ENCODE results near the gene SLC27A6.

DNA sequence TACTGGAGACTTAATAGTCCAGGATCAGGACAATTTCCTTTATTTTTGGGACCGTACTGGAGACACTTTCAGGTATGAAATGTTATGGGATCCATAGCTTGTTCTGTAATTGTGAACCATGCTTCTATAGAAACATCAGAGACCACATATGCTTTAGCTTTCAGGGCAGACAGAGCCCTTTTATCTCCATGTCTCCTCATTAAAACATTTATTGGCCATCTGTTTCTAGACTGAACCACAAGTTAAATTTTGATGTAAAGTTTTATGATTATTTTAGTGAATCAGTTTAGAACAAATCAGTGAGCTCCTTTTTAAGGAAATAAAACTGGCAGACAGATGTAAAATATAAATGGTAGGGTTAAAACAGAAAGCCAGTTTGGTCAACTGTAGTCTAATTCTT is 62.0 kb downstream of the SLC27A6 start:
- TF ChIP-seq EZH2 (IDR thresholded peaks at IDR 0.05) (no peak), POLR2AphosphoS5 (IDR thresholded peaks at IDR 0.05; ENCODE audit: low read depth, low read length) (no peak), SP1 (IDR thresholded peaks at IDR 0.05; ENCODE audit: low read depth) (no peak), CBX3 (IDR thresholded peaks at IDR 0.05; ENCODE audit: low read depth) (no peak), RAD21 (IDR thresholded peaks at IDR 0.05; ENCODE audit: low read depth) (no peak), EZH2phosphoT487 (IDR thresholded peaks at IDR 0.05; ENCODE audit: borderline replicate concordance) (no peak)
- TF ChIP-seq, protein P1, sequence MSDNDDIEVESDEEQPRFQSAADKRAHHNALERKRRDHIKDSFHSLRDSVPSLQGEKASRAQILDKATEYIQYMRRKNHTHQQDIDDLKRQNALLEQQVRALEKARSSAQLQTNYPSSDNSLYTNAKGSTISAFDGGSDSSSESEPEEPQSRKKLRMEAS (IDR thresholded peaks at IDR 0.05): no peak
- TF ChIP-seq, protein P2, sequence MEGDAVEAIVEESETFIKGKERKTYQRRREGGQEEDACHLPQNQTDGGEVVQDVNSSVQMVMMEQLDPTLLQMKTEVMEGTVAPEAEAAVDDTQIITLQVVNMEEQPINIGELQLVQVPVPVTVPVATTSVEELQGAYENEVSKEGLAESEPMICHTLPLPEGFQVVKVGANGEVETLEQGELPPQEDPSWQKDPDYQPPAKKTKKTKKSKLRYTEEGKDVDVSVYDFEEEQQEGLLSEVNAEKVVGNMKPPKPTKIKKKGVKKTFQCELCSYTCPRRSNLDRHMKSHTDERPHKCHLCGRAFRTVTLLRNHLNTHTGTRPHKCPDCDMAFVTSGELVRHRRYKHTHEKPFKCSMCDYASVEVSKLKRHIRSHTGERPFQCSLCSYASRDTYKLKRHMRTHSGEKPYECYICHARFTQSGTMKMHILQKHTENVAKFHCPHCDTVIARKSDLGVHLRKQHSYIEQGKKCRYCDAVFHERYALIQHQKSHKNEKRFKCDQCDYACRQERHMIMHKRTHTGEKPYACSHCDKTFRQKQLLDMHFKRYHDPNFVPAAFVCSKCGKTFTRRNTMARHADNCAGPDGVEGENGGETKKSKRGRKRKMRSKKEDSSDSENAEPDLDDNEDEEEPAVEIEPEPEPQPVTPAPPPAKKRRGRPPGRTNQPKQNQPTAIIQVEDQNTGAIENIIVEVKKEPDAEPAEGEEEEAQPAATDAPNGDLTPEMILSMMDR (IDR thresholded peaks at IDR 0.05 in 2 of 3, conservative IDR thresholded peaks at IDR 0.05 in 1 of 3; ENCODE audit: borderline replicate concordance in 1 of 3, insufficient read depth in 1 of 3, low read depth in 2 of 3, low read length in 2 of 3): no peak
- TF ChIP-seq, protein P3, sequence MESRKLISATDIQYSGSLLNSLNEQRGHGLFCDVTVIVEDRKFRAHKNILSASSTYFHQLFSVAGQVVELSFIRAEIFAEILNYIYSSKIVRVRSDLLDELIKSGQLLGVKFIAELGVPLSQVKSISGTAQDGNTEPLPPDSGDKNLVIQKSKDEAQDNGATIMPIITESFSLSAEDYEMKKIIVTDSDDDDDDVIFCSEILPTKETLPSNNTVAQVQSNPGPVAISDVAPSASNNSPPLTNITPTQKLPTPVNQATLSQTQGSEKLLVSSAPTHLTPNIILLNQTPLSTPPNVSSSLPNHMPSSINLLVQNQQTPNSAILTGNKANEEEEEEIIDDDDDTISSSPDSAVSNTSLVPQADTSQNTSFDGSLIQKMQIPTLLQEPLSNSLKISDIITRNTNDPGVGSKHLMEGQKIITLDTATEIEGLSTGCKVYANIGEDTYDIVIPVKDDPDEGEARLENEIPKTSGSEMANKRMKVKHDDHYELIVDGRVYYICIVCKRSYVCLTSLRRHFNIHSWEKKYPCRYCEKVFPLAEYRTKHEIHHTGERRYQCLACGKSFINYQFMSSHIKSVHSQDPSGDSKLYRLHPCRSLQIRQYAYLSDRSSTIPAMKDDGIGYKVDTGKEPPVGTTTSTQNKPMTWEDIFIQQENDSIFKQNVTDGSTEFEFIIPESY (IDR thresholded peaks at IDR 0.05; ENCODE audit: extremely low read depth, insufficient replicate concordance, low read length): no peak
- TF ChIP-seq, protein P4, sequence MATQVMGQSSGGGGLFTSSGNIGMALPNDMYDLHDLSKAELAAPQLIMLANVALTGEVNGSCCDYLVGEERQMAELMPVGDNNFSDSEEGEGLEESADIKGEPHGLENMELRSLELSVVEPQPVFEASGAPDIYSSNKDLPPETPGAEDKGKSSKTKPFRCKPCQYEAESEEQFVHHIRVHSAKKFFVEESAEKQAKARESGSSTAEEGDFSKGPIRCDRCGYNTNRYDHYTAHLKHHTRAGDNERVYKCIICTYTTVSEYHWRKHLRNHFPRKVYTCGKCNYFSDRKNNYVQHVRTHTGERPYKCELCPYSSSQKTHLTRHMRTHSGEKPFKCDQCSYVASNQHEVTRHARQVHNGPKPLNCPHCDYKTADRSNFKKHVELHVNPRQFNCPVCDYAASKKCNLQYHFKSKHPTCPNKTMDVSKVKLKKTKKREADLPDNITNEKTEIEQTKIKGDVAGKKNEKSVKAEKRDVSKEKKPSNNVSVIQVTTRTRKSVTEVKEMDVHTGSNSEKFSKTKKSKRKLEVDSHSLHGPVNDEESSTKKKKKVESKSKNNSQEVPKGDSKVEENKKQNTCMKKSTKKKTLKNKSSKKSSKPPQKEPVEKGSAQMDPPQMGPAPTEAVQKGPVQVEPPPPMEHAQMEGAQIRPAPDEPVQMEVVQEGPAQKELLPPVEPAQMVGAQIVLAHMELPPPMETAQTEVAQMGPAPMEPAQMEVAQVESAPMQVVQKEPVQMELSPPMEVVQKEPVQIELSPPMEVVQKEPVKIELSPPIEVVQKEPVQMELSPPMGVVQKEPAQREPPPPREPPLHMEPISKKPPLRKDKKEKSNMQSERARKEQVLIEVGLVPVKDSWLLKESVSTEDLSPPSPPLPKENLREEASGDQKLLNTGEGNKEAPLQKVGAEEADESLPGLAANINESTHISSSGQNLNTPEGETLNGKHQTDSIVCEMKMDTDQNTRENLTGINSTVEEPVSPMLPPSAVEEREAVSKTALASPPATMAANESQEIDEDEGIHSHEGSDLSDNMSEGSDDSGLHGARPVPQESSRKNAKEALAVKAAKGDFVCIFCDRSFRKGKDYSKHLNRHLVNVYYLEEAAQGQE (IDR thresholded peaks at IDR 0.05; ENCODE audit: low read depth): no peak
